ENCODE results near the gene SLC35F6.

DNA sequence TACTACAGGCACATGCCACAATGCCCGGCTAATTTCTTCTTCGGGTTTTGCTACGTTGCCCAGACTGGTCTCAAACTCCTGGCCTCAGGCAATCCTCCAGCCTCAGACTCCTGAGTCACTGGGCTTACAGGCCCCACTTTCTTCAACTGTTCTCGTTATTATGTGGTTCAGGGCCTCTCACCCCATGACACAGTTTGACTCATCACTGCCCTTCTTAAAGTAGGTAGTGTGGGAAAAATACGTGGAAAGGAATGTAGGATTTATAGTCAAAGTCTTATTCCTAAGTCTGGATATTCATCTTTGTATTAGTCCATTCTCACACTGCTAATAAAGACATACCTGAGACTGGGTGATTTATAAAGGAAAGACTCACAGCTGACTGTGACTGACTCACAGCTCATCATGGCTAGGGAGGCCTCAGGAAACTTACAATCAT lies 41.2 kb downstream of the SLC35F6 start:
- no peak for TF ChIP-seq FOXP2 (optimal IDR thresholded peaks at IDR 0.05; ENCODE audit: borderline replicate concordance, extremely low read depth, extremely low read length, insufficient read depth)
- TF ChIP-seq TAF1 (IDR thresholded peaks at IDR 0.05; ENCODE audit: borderline replicate concordance, insufficient read depth, low read length) = no peak

Data from PFSK-1 (cell line).